HG03432 (cell line): ENCODE measurements around the gene CHTOP.
A peak's percentile ranks its signal among the peaks of the same experiment; 100 is the strongest.
"Not testable (repeated sequence)": the region's sequence is repeated elsewhere in the genome, so short reads cannot be mapped to it uniquely, and the experiment has no call there.

Experiments used
- ATAC-seq: cut with Tn5 transposase; IDR thresholded peaks from one replicate; pipeline ENCODE4 v1.9.1; 2021; ENCODE audit warnings: mild to moderate bottlenecking, moderate library complexity; ENCODE audit not compliant: unreplicated experiment

CHTOP gene

DNA sequence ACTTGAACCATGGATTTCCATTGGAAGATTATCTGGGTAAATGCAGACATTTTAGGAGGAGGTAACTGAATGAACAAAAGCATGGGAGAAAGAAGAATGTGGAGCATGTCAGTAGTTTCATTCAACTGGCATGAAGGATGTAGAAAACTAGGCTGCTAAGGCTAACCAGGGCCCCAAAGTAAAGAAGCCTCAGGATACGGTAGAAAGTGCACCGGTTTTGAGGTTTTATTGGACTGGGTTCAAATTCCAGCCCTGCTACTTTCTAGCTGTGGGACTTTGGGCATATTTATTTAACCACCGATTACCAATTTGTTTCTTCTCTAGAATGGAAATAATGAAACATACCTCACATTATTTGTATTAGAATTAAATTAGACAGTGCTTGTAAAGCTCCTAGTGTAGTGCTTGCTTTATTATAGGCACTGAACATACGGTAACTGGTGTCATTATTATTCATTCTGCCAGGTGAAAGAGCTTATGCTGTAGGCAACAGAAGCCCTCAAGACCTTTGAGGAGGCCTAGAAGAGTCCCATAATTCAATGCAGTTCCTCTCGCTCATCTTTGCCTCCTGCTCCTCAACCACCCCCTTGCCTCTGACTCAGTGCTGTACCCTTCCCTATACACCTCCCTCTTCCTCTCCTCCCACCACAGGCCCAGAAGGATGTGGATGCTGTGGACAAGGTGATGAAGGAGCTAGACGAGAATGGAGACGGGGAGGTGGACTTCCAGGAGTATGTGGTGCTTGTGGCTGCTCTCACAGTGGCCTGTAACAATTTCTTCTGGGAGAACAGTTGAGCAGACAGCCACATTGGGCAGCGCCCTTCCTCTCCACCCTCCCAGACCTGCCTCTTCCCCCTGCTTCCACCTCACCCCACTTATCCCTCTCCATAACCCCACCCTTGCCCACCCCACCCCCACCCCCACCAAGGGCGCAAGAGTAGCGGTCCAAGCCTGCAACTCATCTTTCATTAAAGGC, 2.5 kb upstream of the CHTOP start:
- no peak for ATAC-seq

DNA sequence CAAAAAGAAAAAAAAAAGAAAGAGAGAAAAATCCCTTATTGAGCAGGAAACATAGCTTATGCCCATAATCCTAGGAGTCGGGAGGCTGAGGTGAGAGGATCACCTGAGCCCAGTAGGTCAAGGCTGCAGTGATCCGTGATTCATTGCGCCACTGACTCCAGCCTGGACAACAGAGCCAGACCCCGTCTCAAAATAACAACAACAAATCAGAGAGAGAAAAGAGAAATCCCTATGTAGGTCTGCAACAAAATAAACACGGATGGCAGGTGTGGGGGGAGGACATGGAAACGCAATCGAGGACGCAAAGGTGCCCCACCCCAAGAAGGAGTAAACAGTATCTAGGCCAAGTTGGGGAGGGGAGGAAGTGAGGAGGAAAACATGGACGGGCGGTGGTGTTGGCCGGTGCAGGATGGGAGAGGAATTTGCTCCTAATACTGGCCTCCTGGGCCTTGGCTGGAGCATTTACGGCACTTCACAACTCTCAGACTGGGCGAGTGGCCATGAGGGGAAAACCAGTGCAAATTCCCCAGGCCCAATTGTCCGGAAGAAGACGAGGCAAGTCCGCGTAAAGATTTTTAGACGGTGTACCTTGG, 609 bp upstream of the CHTOP start:
- no peak for ATAC-seq

DNA sequence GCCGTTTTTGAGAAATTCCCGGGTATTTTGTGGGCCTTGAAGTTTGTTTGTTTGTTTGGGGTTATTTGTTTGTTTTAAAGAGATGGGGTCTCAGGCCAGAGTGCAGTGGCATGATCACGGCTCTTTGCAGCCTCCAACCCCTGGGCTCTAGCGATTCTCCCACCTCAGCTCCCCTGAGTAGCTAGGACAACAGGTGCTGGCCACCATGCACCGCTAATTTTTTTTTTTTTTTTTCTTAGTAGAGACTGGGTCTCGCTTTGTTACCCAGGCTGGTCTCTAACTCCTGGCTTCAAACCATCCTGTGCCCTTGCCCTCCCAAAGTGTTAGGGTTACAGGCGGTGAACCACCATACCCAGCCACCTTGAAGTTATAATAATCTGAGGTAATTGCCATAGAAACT, 2.0 kb downstream of the CHTOP start:
- no peak for ATAC-seq

DNA sequence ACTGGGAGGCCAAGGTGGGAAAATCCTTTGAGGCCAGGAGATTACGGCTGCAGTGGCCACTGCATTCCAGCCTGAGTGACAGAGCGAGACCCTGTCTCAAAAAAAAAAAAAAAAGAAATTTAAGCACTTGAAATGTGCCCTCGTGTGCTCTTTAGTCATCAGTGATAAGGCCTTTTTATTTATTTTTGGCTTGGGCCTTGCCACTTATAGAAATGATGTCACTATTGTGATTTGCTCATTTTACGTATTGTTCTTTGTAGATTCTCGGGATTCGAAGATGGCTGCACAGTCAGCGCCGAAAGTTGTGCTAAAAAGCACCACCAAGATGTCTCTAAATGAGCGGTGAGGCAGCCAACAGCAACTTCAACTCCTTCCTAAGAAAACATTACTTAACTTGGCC, 2.4 kb downstream of the CHTOP start:
- ATAC-seq, result no peak

DNA sequence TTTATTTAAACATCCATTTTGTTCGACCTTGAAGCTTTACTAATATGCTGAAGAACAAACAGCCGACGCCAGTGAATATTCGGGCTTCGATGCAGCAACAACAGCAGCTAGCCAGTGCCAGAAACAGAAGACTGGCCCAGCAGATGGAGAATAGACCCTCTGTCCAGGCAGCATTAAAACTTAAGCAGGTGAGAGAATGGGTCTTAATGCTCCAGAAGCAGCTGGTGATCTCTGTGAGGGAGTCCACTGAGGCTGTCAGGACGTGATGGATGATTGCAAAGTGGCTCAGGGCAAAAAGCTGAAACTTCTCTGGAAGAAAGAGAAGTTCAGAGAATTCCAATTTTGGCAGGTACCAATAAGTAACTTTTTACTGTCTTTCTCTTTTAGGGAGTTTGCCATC, 4.4 kb downstream of the CHTOP start:
- no peak for ATAC-seq

DNA sequence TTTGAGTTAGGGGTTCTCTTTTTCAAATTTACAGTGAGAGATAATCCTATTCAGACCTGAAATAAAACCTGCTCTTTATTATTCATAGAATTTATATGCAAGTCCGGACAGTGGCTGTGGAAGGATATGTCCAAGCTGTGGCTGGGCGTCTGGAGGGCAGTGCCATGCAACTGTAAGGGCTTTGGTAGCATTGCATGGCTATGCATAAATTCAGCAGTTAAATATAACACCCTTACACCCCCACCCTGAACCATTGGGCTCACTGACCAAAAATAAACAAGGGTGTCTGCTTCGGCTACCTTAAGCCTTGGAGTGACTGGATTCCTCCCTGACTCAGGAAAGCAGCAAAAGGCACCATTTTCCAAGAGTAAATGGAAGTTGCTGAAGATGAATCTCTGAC, 5.4 kb downstream of the CHTOP start:
- no peak for ATAC-seq

DNA sequence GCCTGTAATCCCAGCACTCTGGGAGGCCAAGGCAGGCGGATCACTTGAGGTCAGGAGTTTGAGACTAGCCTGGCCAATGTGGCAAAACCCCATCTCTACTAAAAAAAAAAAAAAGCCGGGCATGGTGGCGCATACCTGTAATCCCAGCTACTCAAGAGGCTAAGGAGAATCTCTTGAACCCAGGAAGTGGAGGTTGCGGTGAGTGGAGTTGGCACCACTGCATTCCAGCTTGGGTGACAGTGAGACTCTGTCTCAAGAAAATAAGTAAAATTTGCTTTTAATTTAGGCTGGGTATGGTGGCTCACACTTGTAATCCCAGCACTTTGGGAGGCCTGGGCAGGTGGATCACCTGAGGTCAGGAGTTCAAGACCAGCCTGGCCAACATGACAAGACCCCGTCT, 6.3 kb downstream of the CHTOP start:
- not testable (repeated sequence) for ATAC-seq

DNA sequence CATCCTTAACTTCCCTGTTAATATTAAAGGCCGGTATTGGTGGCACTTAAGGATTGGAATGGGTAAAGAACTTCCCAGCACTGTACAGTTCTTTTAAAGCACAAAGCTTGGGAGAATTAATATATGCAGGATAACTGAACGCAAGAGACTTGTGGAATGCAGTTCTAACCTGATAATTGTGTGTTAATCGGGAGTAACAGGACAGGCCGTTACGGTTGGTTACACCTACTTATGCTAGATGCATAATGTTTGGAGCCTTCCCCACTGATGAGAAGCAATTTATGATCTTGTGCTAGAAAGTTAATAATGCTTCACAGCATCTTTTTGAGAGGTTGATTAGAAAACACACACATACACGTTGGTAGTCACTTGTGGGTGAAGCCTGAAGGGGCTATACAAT, 7.0 kb downstream of the CHTOP start:
- ATAC-seq, result no peak

DNA sequence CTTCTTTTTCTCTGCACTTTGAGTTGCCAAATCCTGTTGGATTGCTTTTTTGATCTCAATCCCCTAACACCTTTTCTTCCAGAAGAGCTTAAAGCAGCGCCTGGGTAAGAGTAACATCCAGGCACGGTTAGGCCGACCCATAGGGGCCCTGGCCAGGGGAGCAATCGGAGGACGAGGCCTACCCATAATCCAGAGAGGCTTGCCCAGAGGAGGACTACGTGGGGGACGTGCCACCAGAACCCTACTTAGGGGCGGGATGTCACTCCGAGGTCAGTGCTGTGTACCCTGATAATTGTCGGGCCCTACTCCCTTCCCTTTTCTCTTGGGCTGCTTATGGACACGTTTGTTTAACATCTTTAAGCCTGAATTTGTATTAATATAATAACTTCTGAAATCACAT, 8.3 kb downstream of the CHTOP start:
- ATAC-seq, result no peak

DNA sequence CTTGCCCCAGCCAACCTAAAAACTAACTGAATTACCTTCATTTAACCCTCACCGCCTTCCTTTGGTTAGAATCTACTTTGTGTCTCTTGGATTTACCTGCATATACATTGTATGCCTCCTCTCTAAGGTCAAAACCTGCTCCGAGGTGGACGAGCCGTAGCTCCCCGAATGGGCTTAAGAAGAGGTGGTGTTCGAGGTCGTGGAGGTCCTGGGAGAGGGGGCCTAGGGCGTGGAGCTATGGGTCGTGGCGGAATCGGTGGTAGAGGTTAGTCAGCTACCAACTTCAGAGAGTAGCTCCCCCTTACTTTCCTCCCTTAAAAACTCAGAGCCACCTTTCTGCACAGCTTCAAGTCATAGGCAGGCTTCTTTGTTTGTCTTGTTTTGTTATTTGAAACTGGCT, 9.2 kb downstream of the CHTOP start:
- ATAC-seq, result no peak

DNA sequence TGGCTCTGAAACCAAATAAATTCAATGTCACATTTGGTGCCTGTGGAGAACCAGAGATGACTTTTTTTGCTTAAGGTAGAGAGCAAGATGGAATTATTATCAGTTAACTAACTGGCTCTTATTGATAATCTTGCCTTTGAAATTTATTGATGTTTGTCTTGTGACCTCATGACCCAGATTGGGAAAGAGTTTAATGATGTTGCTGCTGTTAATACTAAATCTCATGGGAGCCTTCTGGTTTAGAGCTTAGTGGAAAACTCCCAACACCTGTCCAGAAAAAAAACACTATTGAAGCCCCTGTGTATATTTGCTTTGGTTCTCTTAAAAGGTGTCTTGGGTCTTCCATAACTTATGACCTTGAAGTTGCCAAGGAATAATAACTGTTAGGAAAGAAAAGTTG, 9.9 kb downstream of the CHTOP start:
- no peak for ATAC-seq

DNA sequence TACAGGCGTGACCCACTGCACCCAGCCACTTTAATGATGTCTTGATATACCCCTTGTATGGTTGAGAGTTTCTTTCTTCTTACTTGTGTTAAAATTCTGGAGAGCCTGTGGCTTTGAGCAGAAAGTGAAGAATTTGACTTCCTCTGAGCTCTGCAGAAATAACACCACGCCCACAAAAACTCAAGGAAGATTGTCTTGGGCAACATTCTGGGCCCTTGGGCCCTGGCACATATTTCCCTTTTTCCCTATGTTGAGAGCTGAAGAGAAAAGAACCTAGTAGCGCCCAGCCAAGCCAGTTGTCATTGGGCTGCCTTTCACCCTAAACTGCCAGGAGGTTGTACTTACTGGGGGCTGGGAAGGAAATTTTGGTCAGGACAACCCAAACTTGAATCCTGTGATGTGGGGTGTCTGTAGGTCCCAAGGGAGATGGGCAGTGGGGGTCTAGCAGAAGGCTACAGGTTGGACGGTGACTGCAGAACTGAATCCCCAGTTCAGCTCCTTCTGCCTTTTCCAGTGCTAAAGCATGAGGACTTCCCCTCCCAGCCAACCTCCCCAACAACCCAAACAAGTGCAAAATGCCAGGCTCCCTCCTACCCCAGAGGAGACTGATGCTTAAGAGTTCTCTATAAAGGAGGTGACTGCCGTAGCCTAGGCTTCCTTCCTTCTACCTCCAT, 12.9 kb downstream of the CHTOP start:
- ATAC-seq, result no peak

DNA sequence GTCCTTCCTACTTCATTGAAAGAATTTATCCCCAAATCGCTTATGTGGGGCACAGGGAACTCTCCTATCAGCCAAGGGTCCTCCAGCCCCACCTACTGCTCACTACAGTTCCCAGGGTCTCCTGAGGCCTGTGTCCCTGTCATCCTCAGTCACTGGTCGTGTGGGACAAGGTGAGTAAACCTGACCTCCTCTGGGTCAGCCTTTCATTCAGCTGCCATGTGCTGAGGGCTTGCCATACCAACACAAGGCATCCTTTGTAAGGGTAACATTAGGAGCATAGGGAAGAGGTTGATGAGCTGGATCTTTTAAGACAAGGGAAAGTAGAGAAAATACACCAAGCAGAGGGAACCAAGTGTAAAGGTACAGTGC, 13.5 kb downstream of the CHTOP start:
- ATAC-seq, result no peak

DNA sequence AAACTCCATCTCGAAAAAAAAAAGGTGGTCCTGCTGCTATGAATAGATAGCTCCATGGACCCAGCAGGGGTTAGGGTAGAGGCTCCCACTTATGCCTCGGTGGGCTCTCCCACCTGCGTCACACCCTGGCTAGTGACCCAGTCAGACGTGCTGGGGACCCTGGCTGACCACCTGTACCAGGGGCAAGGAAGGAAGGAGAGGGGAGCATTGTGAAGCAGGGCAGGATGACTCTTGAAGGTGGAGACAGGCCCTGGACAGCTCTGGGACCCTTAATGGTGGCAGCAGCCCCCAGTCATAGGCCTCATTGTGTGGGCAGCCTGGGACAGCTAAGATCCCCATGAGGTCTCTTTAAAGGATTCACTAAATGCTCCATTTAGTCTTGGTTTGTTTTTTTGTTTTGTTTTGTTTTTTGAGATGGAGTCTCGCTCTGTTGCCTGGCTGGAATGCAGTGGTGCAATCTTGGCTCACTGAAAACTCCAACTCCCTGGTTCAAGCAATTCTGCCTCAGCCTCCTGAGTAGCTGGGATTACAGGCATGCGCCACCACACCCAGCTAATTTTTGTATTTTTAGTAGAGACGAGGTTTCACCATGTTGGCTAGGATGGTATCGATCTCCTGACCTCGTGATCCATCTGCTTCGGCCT, 14.3 kb downstream of the CHTOP start:
- no peak for ATAC-seq

DNA sequence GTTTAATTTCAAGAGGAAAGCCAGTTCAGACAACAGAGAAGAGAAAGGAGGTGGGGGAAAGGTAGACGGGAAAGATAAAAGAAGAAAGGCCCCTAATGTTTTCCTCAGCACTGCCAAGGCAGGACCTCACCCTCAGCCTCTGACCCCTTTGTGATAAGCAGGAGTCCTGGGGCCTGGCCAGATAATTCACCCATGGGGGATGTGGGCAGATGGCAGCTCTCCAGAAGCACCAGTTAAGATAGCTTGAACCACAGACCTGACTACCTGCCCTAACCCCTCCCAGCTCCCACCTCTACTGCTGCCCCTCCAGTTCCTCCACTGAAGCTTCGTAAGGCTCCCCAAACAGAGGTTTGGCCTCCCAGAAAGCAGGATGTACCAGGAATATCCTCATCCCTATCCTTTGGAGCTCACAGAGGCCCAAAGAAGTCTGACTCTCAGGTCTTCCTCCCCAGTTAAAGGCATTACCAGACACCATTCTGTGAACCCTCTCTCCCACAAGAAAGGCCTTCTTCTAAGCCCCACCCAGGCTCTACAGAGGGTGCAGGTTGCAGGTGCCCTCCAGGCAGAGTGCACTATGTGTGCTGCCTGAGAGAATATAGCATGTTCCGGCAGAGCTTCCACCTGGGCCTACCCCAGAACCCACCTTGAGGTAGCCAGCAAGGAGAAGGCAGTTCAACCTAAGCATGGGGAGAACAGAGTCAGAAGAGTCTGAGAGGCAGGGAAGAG, 15.4 kb downstream of the CHTOP start:
- ATAC-seq, result no peak

DNA sequence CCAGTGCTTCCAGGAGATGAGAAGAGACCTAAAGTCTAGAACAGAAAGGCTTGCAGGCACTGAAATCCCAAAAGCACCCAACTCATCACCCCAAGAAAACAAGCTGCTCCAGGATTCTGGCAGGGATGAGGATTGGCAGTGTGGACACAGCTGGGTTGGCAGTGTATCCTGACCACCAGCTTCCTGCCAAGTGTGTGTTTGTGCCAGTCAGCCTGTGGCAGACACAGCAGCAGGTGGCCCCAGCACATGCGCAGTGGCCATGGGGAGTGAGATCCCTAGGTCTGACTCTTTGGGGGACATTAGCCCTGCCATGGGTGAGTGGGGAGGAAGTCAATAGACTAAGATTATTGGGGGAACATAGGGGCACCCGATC, 16.0 kb downstream of the CHTOP start:
- no peak for ATAC-seq

DNA sequence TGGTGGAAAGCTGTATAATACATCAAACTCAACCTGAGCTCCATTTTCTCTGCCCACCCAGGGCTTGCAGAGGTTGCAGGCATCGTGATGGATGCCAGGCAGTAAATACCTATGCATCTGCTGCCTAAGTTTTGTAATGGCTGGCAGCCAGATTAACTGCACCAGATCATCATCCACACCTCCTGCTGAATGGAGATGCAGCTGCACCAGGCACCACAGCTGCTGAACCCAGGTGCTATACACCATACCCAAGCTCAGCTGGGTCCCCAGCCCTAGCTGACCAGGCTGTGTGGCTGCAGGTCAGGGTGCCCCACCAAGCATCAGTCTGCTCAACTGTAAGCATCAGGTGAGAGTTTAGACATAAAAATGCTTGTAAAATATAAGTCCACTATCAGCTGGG, 17.9 kb downstream of the CHTOP start:
- ATAC-seq, result no peak

DNA sequence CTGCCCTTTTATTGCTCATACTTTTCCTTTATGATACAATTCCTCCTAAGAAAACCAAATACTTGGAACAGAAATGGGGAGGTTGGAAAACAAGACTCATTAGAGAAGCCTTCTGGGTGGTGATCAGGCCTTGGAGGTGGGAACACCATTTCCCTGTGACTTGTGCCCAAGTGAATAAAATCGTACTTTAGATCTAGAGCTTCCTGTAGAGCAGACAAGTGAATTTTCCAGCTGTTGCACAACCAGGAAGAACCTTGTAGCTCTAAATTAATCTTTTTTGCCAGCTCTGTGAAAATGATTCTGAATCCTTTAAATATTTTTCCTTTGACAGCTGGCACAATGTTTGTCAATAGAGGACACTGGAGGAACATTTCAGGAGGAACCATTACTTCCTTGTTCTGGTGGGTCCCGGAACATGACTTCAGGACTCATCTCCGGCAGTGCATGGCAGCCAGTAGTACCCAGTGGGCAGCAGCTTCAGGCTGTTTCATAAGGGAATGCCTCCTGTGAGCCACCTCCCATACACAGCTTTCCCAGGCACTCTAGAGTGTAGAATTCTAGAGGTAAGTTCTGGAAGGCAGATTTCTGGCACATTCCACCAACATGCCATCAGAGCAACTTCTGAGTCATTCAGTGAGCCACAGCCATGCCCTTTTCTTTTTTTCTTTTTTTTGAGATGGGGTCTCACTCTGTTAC, 19.1 kb downstream of the CHTOP start:
- ATAC-seq, result no peak

DNA sequence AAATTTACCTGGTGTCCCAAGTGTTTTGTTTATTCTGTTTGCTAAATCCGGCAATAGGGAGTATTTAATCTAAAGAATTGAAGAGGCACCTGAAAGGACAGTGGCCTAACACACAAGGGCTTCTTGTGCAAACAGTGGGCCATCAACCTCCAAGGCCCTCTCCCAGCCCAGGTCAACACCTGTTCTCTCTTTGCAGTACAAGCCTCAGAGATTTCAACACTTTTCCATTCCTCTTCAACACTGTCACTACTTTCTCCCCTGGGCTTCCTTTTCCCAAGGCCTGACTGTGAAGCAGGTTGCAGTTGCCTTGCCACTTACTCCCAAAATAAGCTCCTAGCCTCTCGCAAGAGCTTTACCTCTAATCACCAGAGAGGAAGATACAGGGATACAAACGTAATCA, 21.5 kb downstream of the CHTOP start:
- no peak for ATAC-seq

DNA sequence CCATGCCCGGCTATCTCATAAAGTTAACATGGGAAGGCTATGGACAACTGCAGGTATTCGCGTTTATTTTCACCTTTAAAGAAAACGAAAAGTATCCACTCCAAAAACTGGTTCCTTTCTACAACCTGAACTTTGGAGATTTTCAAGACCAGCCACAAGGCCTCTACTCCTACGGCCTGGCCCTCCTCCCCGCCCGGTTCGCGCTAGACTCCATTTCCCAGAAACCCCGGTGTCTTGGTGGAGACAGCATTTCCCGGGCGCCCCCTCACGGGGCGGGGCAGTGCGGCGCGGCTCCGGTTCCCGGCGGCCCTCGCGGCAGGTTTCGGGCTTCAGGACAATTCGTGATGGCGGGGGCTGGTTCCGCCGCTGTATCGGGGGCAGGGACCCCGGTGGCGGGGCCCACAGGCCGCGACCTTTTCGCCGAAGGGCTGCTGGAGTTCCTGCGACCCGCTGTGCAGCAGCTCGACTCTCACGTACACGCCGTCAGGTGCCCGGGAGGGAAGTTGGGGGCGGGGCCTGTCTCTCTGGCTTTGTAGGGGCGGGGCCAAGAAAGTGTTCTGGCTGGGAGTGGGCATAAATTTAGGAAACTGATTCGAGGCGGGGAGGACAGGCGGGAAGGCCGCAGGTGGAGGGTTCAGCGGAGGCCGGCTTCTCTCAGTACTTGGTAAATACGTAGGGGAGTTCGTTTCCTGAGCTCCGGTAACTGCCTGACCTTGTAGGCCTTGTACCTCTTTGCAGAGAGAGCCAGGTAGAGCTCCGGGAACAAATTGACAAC, 24.7 kb downstream of the CHTOP start, which contains the start of gene SNAPIN:
TSS of gene SNAPIN (plus strand) at position 304 of the 775 bp plus-strand sequence. CDS start at position 345, 41 bp downstream.
- ATAC-seq, result peak; percentile 92
